NCI-H187 treated with DMSO at 0.1 percent for 48 hours (cell line): ENCODE data around the gene DOCK1.

Experiments
- DNase-seq: peaks from one replicate; lab custom pipeline; 2025; lab: John Stamatoyannopoulos, UW

DOCK1 gene

DNA sequence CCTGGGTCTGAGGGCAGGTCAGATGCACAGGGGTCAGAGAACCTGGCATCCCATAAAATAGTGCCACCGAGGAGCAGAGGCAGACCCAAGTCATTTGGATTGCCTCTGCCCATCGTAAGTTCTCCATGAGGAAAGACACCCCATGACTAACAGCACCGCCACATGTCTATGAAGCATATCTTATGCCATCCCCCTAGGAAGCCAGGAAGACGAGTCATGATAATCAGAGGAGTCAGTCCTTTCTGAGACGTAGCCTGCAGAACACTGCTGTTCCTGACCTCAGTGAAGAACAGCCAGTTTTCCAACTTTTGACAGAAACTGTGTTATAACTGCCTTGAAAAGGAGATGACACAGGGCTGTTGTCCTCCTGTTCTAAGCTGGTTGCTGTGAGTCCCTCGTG is 239.9 kb downstream of the DOCK1 start:
- no peak for DNase-seq

DNA sequence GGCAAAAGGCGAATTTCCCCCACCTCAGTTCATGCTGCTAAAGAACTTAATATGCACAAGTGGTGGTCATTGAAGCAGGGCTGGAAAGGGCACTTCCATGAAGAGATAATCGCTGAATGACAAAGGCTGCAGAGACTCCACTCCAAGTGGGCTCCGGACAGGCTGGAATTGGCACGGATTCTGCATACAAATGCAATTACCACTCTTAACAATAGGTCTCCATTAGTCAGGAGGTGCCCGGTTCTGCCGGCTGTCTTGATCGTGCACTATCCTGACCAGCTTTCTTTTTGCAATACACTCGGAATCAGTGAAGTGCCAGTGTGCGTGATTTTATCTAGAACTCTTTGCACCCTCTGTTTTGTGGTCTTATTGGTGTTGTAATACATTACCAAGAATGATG is 241.4 kb downstream of the DOCK1 start:
- DNase-seq, result no peak

DNA sequence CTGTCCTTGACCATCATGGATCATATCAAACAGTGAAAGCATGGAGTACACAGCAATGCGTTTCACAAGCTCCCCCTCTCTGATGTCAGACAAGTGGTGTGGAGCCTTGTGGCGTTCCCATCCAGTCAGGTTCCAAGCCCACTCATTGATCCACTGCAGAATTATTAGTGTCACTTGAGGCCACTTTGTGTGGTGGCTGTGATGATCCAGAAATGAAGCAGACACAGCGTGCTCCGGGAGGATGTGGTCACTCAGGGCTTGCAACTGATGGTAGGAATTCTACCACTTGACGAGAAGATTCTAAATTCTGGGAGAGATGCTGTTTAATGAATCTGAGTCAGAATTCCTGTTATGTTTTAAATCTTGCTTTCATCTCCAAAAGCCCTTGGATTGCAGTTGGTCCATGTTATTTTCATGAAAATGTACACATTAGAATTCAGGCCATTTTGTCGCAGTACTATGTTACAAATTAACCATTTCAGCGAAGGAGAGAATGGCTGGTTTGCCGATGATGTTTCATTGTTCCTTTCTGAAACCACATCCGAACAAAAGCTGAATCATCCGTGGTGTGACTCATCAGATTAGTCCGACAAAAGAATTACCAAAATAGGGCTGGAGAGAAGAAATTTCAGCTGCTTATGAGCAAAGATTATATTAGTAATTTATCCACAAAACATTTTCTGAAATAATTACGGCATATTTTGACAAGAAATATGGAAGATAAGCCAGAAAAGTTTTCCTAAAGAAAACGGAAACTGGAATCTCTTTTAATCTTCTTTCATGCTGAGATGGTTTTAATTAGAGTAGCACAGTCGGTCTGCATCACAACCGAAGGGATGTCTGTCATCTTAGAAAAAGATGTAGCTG is 243.1 kb downstream of the DOCK1 start:
- no peak for DNase-seq

DNA sequence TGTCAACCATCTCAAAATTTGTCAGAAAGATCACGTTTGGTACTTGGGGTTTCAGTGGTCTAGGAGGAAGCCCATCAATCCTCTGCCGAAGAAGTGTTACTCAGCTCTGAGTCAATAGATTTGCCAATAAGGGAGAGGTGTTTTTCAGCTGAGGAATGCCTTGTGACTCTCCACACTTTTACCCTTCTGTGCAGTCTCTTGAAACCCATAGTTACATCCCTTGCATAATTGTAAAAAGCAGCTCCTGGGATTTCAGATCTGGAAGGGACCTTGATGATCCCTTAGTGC is 243.6 kb downstream of the DOCK1 start:
- DNase-seq, result no peak

DNA sequence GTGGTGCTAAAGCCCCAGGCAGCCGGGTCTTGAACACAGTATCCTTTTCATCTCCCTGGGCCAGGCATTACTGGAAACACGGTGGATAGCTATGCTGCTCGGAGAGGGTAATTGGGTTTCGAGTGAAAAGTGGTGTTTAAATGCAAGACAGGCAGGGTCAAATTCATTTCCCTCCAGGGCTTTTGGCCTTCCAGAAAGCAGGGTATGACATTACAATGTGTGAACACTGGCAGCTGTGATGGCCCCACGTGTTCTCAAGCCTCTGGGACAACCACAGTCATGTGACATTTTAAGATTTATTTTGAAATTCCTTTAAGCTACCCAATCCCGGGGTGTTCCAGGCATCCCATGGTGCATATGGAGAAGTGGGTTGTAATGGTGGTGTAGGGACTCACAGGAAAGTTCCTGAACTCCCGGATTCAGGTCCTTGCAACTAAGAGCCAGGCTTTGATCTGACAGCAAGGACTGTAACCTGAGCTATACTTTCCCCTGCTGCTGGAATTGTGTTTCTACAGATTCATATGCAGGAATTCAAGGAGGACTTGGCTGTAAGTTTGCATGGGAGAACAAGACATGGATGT is 244.4 kb downstream of the DOCK1 start:
- no peak for DNase-seq

DNA sequence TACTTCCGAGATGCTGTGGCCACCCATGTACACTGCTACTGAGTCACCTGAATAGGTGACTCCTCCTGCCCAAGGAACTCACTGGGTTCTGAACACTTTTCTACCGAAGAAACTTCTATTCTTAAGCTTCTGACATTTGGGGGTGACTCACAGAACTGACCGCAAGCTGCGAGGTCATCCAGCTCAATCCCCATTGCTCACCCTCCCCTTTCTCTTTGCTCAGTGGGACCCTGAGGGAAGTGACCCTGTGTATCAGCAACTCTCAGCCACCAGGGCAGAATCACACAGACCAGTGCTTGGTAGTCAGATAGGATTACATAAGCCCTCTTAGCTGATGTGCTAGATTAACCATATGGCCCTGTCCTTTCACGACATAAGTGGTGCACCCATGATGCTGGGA is 244.9 kb downstream of the DOCK1 start:
- no peak for DNase-seq

DNA sequence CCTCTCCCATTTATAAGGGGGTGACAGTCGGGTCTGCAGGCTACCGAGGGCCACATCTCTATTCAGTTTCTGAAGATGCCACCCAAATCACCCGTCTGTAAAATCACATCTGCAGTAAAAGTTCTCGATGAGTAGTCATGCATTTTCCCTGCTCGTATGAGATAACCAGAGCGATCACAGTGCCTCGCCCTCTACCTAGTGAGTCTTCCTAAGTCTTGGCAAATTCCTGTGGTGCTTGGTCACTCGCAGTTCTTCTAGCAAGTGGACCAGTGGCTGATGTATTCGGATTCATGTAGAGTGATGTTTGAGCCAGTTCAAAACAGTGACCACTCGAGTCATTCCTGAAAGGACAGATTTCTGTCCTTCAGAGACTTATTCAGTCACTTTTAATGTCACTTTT is 246.3 kb downstream of the DOCK1 start:
- no peak for DNase-seq

DNA sequence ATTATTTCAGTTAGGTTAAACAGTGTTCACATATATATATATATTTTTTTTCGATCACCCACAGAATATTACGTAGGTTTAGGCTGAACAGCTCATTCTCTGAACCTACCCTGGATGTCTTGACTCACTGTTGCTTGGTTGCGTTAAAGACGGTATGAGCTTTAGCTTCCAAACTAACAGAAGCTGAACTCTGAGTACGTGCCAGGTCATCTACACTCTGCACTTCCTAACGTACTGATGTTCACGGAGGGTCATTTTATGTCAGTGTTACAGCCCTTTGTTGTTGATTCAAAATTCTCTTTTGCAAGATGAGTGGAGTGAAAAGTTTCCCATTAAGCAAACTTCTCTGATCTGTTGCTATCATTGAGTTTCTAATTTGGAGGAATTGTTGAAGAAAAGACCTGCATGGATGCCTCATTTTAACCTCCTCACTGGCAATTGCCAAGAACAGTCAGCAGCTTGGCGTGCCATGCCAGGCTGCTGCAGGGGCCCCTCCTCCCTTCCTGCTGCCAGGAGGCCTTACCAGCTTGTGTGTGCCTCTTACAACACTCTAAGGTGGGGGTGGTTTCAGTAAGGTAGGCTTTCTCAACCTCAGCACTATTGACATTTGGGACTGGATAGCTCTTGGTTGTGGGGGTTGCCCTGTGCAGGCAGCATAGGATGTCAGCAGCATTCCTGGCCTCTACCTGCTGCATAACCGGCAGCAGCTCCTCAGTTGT is 246.9 kb downstream of the DOCK1 start:
- DNase-seq, result no peak

DNA sequence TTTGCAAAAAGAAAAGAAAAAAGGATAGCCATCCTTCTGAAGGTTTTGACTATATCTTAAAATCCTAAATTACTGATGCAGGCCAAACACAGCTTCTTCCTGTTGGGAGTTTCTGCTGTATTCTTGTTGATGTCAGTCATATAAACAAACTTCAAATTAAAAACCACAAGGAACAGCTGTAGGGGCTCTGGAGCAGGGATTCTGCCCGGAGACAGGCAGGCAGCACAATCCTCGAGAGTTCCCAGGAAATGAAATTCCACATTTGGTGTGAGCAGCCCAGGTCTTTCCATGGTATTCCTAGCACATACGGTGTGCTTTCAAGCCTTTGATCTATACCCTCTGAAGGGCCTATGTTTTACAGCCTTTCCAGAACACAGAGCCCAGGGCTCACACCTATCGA is 248.0 kb downstream of the DOCK1 start:
- no peak for DNase-seq

DNA sequence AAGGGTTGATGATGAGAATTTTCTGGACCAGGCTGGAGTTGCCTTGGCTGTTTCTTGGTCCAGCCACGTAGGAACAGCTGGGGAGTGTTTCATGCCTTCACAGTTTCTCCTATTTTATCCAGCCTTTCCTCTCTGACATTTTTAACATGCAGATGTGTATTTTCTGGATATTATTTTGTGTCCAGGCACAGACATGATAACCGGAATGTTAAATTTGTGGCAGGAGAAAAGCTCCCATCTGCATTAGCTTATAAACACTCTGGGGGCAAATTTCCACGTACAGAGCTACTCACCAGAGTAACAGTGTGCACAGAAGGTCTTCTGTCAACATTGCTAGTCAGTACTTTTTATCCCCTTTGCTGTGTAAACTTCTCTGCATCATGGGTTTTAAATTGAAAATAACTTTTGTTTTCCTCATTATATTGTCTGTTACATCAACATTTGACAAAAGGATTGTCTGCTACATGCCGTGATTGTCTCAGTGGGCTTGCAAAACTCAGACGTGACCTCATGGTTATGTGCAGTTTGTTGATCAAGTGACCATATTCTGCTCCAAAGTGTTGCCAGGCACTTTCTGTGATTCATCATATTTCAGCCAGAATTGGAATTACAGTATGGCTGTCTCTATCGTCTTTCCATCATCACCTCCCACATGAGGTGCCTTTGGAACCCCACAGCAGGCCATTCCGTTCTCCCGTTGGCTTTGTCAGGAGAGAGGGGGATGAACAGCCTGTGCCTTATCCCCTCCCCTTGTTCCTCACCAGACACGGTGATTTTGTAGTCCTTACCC is 249.8 kb downstream of the DOCK1 start:
- no peak for DNase-seq

DNA sequence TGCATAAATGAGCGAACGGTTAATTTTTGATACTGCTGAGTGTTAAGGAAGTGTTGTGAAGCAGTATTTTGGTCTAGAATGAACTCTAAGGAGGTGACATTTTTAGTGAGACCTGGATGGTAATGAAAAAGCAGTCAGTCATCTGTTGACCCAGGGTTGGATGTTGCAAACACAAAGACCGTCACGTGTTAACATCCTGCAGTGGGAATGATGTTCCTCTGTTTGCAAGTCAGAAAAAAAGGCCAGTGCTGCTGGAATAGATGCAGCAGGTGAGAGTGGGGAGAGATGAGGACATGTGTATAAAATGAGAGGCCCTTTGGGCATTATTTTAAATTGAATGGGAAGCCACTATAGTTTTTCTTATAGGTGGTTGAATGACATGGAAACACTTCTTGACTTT is 251.9 kb downstream of the DOCK1 start:
- no peak for DNase-seq

DNA sequence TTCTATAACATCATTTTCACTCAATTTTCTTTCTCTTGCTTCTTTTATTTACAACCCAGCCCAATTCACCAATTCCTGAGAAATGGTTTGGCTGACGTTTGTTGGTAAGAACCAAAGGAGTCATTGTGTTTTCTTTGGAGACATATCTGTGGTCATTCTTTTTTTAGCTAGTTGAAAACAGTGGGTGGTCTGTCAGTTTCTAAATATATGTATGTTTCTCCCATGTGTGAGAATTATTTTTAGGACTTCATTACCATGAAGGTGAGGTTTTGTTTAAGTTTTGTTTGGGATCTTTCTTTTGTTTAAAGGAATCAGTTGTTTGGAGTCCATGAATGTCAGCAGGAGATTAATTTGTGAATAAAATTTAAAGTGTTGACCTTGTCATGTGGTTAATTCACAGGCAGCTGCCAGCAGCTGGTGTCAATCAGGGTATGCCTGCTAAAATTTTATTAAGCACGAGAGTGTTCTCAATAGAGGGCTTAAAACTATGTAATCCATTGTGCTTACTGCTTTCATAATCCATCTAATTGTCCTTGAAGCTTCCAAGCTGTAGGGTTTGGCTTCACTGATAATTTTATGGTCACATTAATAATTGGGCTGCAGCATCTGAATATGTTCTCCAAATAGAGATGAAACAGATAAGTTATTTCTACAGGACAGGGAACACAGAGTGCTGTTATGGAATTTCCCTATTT is 252.4 kb downstream of the DOCK1 start:
- no peak for DNase-seq

DNA sequence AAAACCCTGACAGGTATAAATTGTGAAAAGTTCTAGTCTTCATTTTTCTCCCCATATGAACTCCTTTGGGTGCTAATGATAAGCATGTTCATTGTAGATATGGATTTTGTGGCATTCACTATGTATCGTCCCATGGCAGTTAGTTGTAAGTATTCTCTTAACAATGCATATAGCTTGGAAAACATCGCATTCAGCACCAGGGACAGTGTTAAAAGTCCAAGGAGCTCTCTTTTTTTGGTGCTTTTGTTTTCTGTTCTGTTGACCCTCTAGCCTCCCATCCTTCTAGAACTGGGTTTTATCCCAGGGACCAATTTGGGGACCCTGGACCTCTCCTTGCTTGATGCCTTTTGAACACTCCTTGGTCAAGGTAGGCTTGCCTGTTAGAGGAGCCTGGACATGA is 253.4 kb downstream of the DOCK1 start:
- DNase-seq, result no peak

DNA sequence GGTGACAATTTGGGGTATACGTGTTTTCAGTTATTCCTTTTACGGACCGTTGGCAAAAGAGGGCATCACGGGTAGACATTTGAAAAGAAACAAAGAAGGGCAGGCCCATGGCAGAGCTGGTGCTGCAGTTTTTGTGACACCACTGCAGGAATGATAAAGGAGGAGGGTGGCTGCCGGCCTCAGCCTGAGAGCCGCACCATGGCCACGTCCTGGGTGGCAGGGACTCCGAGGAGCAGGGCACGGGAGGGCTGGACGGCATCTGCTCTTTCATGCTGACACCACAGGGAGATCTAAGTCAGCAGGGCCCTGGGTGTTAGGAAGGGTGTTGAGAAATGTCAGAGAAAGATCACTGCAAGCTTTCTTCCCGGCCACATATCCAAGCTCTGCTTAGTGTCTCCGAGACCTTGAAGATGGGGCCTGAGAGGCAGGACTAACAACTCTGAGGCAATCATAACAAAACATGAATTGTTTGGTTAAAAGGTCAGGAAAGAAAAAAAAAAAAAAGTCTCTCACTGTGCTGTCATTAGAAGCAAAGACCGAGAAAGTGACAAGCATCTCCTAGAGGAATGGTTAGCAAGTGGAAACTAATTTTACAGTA is 254.5 kb downstream of the DOCK1 start:
- no peak for DNase-seq

DNA sequence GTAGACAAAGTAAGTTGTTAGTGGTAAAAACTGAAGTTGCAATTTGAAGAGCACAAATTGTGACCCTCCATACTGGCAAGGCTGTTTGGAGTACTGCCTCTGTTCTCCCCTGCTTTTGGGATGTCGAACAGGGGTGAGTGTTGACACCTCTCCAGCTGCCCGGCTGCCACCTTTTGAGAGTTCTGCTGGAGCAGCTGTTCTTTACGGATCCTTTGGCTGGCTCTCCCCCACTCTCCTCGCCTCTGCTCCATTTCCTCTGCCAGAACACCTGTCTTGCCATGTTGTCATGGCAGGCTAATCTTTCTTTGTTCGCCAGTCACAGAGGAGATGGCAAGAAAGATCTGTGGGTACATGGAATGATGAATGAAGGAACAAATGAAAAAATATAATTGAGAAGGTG is 256.3 kb downstream of the DOCK1 start:
- DNase-seq, result no peak

DNA sequence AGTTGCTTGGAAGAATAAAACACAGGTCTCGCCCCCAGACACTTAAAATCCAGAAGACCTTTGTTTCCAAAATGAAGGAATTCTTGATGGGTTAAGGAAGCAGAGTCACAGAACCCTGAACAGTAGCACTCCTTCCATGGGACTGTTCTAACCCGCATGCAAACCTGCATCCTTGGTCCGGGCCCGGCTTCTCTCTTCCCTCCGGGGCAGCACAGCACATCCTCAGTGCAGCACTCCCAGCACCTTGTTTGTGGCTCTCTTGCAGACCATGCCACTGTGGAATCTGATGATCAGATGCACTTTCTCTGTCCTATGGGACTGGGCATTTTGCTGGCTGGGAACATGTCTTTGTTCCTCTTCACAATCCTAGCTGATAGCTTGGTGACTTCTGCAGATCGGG is 257.6 kb downstream of the DOCK1 start:
- DNase-seq, result no peak

DNA sequence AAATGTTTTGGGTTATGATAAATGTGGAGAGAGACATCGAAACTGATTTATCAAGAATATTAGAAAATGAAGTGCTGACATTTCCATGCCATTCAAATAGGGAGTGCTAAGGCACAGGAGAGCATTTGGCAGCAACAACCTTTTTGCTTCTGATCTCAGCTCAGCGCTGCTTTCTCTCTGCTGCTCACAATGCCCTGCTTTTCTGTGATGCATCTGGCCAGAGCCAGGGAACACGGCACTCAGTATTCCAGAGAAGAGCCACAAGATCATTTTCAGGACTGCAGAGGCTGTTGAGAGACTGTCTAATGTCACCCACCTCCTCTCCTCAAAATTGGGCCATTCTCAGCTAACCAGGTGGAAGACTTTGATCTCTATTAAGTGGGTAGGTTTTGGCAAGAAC is 263.0 kb downstream of the DOCK1 start:
- no peak for DNase-seq

DNA sequence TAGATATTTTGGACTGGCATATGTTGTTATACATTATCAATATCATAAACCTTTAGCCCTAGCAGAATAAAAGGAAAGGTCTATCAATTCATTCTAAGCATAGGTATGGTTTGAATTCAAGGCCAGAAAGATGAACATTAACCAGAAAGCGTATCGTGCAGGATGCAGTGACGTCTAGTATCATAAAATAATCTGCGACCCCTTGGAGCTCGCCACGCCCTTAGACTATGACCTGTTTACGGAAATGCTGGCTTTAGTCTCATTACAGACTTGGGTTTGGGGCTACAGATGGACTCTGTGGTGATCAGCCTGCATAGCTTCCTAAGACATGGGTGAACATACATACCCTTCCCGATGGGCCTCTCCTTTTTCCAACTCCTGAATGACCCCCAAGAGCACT is 269.6 kb downstream of the DOCK1 start:
- no peak for DNase-seq

DNA sequence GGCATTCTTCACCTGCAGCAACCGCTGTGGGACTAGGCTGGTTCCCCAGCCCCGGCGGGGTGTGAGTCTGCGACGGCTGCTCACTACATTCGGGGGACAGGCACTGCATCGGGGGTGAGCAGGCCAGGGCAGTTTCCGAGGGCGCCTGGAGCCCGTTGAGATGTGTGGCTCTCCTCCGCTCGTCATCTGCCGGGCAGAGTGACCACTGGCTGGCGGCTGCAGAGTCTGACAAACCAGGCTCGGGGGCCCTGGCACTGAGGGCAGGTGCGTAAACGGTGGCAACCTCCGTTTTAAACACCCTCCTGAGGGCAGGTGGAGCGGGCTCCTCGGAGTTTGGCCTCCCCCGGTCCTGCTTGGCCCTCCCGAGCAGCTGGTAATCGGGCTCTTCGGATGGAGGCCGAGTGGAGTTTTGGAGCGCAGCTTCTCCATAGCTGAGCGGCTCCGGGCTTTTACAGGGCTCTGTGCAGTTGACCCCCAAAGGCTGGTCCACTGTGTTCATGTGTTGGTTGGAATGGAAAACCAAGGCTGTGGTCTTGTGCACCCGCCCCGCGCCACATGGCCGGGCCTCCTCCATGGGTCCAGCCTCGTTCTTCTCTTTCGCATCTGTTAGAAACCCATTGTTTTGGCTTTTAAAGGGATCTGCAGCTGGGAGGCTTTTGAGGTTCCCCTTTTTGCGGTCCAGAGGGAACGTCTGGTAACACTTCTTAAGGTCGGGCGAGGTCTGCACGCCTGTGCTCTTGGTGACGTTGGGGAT is 270.3 kb downstream of the DOCK1 start:
- DNase-seq, result no peak

DNA sequence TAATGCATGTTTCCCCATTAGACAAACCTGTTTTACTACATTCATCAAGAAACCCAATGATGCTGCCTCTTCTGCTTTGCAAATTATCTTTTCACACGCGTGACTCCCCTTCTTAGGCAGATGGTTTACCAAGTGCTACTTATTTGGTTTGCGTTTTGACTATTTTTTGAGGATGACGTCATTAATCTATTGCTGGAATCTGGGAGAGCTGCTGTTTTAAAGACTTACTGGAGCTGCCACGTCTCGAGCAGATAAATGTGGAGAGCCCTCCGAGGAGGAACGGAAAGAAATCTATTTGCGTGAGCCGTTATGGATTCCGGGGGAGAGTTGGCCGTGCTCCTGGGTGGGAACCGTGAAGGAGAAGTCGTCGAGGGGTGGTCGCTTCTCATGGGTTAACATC is 271.4 kb downstream of the DOCK1 start:
- no peak for DNase-seq
